Neural cell (in vitro differentiated cells): Measurements from ENCODE around the gene ZNF407. TPM values are rescaled to one million over a fixed set of nuclear protein-coding genes. Genes with fewer than 3 reads are reported as not detected.
A peak's percentile ranks its signal among the peaks of the same experiment; 100 is the strongest.

Source experiments
- H2AFZ ChIP-seq: fragments of 200-600, 300-800 bp; sonication (generic), shearing (Covaris generic); 2 replicates; pipeline ENCODE4 v1.6.0; 2014; ENCODE audit warnings: low read depth, mild to moderate bottlenecking, antibody characterized with exemption, low read length, moderate library complexity
- H3F3A ChIP-seq: fragments of 200-600 bp; shearing (Covaris generic); 2 replicates; pipeline ENCODE4 v1.6.1; 2016; ENCODE audit warnings: mild to moderate bottlenecking, moderate library complexity, mixed read lengths, antibody characterized with exemption, low read length; ENCODE audit not compliant: insufficient read depth, poor library complexity, severe bottlenecking
- H3K27ac ChIP-seq: fragments of 200-600, 300-800 bp; sonication (generic), shearing (Covaris generic); 2 replicates; pipeline ENCODE4 v1.5.1; 2014; ENCODE audit warnings: mild to moderate bottlenecking, low read length, moderate library complexity
- H3K27me3 ChIP-seq: fragments of 300-800, 200-600 bp; sonication (generic), shearing (Covaris generic); 2 replicates; pipeline ENCODE4 v1.6.0; 2014; ENCODE audit warnings: mild to moderate bottlenecking, low read depth, low read length, moderate library complexity; ENCODE audit not compliant: insufficient read depth
- H3K36me3 ChIP-seq: fragments of 300-800, 200-600 bp; sonication (generic), shearing (Covaris generic); 2 replicates; pipeline ENCODE4 v1.5.1; 2014; ENCODE audit warnings: mild to moderate bottlenecking, antibody characterized with exemption, low read length, moderate library complexity; ENCODE audit not compliant: insufficient read depth
- H3K4me2 ChIP-seq: fragments of 300-800, 200-600 bp; sonication (generic), shearing (Covaris generic); 2 replicates; pipeline ENCODE4 v1.6.0; 2014; ENCODE audit warnings: mild to moderate bottlenecking, low read length
- H3K4me3 ChIP-seq: fragments of 300-800, 200-600 bp; sonication (generic), shearing (Covaris generic); 2 replicates; pipeline ENCODE4 v1.5.1; 2014; ENCODE audit warnings: mild to moderate bottlenecking, low read length, moderate library complexity
- H3K79me2 ChIP-seq: fragments of 200-600 bp; shearing (Covaris generic); replicated peaks from 2 replicates; pipeline ENCODE4 v1.6.0; 2014; ENCODE audit warnings: mild to moderate bottlenecking, low read length, moderate library complexity; ENCODE audit not compliant: insufficient read depth
- H3K9ac ChIP-seq: fragments of 300-800, 200-600 bp; sonication (generic), shearing (Covaris generic); 2 replicates; pipeline ENCODE4 v1.6.1; 2016; ENCODE audit warnings: mild to moderate bottlenecking, low read length, mixed read lengths
- H3K9me2 ChIP-seq: fragments of 200-600 bp; shearing (Covaris generic); 2 replicates; pipeline ENCODE4 v1.6.1; 2016; ENCODE audit warnings: mild to moderate bottlenecking, low read length, mixed read lengths; ENCODE audit not compliant: insufficient read depth
- H3K9me3 ChIP-seq: fragments of 200-600, 300-800 bp; sonication (generic), shearing (Covaris generic); 2 replicates; pipeline ENCODE4 v1.6.1; 2016; ENCODE audit warnings: mild to moderate bottlenecking, mixed run types, low read length, moderate library complexity, mixed read lengths
- H4K20me1 ChIP-seq: fragments of 200-600 bp; shearing (Covaris generic); 2 replicates; pipeline ENCODE4 v1.6.1; 2016; ENCODE audit warnings: mild to moderate bottlenecking, mixed run types; ENCODE audit not compliant: insufficient read depth
- EP300 ChIP-seq: fragments of 450-650 bp; conservative IDR thresholded peaks from 2 replicates; pipeline ENCODE4 v1.6.1; 2014; ENCODE audit warnings: antibody characterized with exemption, mild to moderate bottlenecking, moderate library complexity; ENCODE audit not compliant: poor library complexity, severe bottlenecking
- EZH2 ChIP-seq: fragments of 200-600, 300-800 bp; shearing (Covaris generic), sonication (generic); IDR thresholded peaks from 2 replicates; pipeline ENCODE4 v1.6.1; 2014; ENCODE audit warnings: antibody characterized with exemption, low read length, borderline replicate concordance, mild to moderate bottlenecking; ENCODE audit not compliant: insufficient read depth, poor library complexity, severe bottlenecking
- MXI1 ChIP-seq: fragments of 450-650 bp; conservative IDR thresholded peaks from 2 replicates; pipeline ENCODE4 v1.6.1; 2014; ENCODE audit warnings: antibody characterized with exemption, mild to moderate bottlenecking; ENCODE audit not compliant: poor library complexity, severe bottlenecking
- POLR2AphosphoS5 ChIP-seq: IDR thresholded peaks from 2 replicates; pipeline ENCODE4 v1.6.1; 2012
- RAD21 ChIP-seq: fragments of 450-650 bp; conservative IDR thresholded peaks from 2 replicates; pipeline ENCODE4 v1.6.1; 2014; ENCODE audit warnings: antibody characterized with exemption, mild to moderate bottlenecking, moderate library complexity
- SMC3 ChIP-seq: fragments of 450-650 bp; conservative IDR thresholded peaks from 2 replicates; pipeline ENCODE4 v1.6.1; 2014; ENCODE audit warnings: antibody characterized with exemption, mild to moderate bottlenecking, moderate library complexity; ENCODE audit not compliant: poor library complexity
- TAF1 ChIP-seq: IDR thresholded peaks from 2 replicates; pipeline ENCODE4 v1.6.1; 2012; ENCODE audit warnings: low read depth
- polyA plus RNA-seq: library from polyadenylated mRNA; depleted of rRNA; stranded (reverse); fragments of >200 nt; gene quantifications from 2 replicates; pipeline ENCODE4 v1.2.3, GENCODE V29; 2014
- TF ChIP-seq, protein P1 (sequence below): IDR thresholded peaks from 2 replicates; pipeline ENCODE4 v1.6.1; 2012; ENCODE audit warnings: borderline replicate concordance
- TF ChIP-seq, protein P2 (sequence below): fragments of 450-650 bp; IDR thresholded peaks from 2 replicates; pipeline ENCODE4 v1.5.1; 2014; ENCODE audit warnings: antibody characterized with exemption, mild to moderate bottlenecking, moderate library complexity; ENCODE audit not compliant: poor library complexity, severe bottlenecking

The ZNF407 gene
- polyA plus RNA-seq, 1 donor from 2014 or later = 2.9 TPM

DNA sequence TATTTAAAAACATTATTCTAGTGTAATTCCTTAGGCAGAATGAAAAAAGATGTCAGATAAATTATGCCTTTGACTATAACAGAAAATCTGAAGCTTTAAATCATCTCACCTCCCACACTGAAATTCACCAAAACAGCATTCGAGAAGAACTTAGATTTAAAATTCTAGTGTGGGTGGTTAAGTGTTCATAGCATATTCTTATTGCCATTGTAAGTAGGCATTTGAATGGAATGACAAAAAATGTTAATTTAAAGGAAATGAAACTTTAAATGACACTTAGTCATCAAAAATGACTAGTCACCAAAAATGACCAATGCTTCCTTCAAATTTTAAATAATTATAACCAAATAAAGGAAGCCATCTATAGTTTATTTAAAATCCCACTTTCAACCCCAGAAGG lies 7.0 kb upstream of the ZNF407 start:
- Histone ChIP-seq H4K20me1 (no peaks in the 10 kb centered on the region), H3K4me3 (no peak overlapping the region), H2AFZ (no peak overlapping the region), H3K4me2 (no peak overlapping the region), H3K79me2 (peaks cover under 1% of the 10 kb centered on the region), H3K9ac (no peak overlapping the region), H3K9me3 (no peaks in the 10 kb centered on the region), H3K36me3 (no peaks in the 10 kb centered on the region), H3F3A (no peaks in the 10 kb centered on the region), H3K27me3 (no peaks in the 10 kb centered on the region), H3K9me2 (no peaks in the 10 kb centered on the region), H3K27ac (no peak overlapping the region)
- TF ChIP-seq, protein P1, sequence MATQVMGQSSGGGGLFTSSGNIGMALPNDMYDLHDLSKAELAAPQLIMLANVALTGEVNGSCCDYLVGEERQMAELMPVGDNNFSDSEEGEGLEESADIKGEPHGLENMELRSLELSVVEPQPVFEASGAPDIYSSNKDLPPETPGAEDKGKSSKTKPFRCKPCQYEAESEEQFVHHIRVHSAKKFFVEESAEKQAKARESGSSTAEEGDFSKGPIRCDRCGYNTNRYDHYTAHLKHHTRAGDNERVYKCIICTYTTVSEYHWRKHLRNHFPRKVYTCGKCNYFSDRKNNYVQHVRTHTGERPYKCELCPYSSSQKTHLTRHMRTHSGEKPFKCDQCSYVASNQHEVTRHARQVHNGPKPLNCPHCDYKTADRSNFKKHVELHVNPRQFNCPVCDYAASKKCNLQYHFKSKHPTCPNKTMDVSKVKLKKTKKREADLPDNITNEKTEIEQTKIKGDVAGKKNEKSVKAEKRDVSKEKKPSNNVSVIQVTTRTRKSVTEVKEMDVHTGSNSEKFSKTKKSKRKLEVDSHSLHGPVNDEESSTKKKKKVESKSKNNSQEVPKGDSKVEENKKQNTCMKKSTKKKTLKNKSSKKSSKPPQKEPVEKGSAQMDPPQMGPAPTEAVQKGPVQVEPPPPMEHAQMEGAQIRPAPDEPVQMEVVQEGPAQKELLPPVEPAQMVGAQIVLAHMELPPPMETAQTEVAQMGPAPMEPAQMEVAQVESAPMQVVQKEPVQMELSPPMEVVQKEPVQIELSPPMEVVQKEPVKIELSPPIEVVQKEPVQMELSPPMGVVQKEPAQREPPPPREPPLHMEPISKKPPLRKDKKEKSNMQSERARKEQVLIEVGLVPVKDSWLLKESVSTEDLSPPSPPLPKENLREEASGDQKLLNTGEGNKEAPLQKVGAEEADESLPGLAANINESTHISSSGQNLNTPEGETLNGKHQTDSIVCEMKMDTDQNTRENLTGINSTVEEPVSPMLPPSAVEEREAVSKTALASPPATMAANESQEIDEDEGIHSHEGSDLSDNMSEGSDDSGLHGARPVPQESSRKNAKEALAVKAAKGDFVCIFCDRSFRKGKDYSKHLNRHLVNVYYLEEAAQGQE = no peak
- TF ChIP-seq, protein P2, sequence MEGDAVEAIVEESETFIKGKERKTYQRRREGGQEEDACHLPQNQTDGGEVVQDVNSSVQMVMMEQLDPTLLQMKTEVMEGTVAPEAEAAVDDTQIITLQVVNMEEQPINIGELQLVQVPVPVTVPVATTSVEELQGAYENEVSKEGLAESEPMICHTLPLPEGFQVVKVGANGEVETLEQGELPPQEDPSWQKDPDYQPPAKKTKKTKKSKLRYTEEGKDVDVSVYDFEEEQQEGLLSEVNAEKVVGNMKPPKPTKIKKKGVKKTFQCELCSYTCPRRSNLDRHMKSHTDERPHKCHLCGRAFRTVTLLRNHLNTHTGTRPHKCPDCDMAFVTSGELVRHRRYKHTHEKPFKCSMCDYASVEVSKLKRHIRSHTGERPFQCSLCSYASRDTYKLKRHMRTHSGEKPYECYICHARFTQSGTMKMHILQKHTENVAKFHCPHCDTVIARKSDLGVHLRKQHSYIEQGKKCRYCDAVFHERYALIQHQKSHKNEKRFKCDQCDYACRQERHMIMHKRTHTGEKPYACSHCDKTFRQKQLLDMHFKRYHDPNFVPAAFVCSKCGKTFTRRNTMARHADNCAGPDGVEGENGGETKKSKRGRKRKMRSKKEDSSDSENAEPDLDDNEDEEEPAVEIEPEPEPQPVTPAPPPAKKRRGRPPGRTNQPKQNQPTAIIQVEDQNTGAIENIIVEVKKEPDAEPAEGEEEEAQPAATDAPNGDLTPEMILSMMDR = no peak
- TF ChIP-seq SMC3 (no peak), EZH2 (no peak), TAF1 (no peak), RAD21 (no peak), EP300 (no peak), MXI1 (no peak), POLR2AphosphoS5 (no peak)

DNA sequence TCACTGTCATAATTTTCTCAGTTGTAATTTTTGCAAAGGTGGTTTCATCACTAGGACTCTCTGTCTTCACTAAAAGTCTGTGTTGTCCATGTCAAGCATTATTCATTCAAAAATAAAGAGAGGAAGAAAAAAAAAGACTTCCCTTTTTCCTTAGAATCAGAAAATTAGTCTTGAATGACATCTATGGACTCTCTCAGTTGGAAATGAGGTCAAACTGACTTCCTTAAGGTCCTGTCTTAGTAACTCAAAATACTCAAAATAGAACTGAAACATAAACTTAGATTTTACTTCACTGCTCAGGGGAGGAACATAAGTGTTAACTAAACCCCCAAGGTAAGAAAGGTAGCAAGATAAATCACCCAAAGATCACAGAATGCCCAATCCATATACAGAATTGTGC lies 2.2 kb upstream of the ZNF407 start:
- Histone ChIP-seq H3K9me2 (no peaks in the 10 kb centered on the region), H3K27me3 (no peaks in the 10 kb centered on the region), H3K79me2 (peaks cover 29% of the 10 kb centered on the region), H3K36me3 (no peaks in the 10 kb centered on the region), H3K9me3 (no peaks in the 10 kb centered on the region), H3F3A (no peaks in the 10 kb centered on the region), H2AFZ (no peak overlapping the region), H4K20me1 (no peaks in the 10 kb centered on the region), H3K9ac (no peak overlapping the region), H3K4me2 (peak overlapping the region; percentile 74), H3K27ac (no peak overlapping the region), H3K4me3 (peak overlapping the region; percentile 96)
- TF ChIP-seq MXI1 (no peak), TAF1 (no peak), SMC3 (no peak), EZH2 (no peak), RAD21 (no peak), EP300 (no peak), POLR2AphosphoS5 (no peak)
- TF ChIP-seq, protein P1 = no peak
